Nephron progenitor cell (in vitro differentiated cells): ENCODE data around the gene HS3ST3B1.

Experiments used
- DNase-seq: peaks from one replicate; pipeline ENCODE4 v3.0.0; 2021
- H3K27ac Mint-ChIP-seq: 2 replicates; pipeline ENCODE4 v1.8.0; 2021; ENCODE audit warnings: mild to moderate bottlenecking, moderate library complexity, mixed read lengths
- H3K27me3 Mint-ChIP-seq: 2 replicates; pipeline ENCODE4 v1.8.0; 2021; ENCODE audit warnings: mild to moderate bottlenecking, low read depth, mixed read lengths; ENCODE audit not compliant: poor library complexity
- H3K36me3 Mint-ChIP-seq: 2 replicates; pipeline ENCODE4 v1.8.0; 2021; ENCODE audit warnings: low read depth, mixed read lengths
- H3K4me1 Mint-ChIP-seq: 2 replicates; pipeline ENCODE4 v1.8.0; 2021; ENCODE audit warnings: mixed read lengths
- H3K4me3 Mint-ChIP-seq: 2 replicates; pipeline ENCODE4 v1.8.0; 2021; ENCODE audit warnings: mild to moderate bottlenecking, moderate library complexity, mixed read lengths
- H3K9me3 Mint-ChIP-seq: 2 replicates; pipeline ENCODE4 v1.8.0; 2021; ENCODE audit warnings: mild to moderate bottlenecking, moderate library complexity, mixed read lengths
- TF ChIP-seq, protein P1 (sequence below): fragments of 200-600 bp; sonication (generic); IDR thresholded peaks from 2 replicates; pipeline ENCODE4 v1.5.0; 2021; ENCODE audit warnings: antibody characterized with exemption

The HS3ST3B1 gene

DNA sequence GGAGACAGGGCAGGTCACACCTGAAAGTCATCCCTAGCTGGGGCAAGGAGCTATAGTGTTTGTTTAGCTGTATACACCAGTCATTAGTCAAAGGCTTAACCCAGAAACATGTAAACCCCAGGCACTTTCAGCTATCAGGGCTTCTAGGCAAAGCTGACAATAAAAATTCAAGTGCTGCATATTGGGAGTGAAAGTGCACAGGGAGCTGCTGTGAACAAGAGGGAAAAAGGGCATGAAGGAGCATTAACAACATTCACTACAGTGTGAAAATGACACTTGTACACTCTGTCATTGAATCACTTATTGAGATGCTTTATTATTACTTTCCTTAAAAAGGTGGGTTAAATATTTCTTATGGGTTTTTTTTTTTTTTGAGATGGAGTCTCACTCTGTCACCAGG lies 92.8 kb downstream of the HS3ST3B1 start:
- peaks cover 5% of the 10 kb centered on the region for H3K4me1 Mint-ChIP-seq
- TF ChIP-seq, protein P1, sequence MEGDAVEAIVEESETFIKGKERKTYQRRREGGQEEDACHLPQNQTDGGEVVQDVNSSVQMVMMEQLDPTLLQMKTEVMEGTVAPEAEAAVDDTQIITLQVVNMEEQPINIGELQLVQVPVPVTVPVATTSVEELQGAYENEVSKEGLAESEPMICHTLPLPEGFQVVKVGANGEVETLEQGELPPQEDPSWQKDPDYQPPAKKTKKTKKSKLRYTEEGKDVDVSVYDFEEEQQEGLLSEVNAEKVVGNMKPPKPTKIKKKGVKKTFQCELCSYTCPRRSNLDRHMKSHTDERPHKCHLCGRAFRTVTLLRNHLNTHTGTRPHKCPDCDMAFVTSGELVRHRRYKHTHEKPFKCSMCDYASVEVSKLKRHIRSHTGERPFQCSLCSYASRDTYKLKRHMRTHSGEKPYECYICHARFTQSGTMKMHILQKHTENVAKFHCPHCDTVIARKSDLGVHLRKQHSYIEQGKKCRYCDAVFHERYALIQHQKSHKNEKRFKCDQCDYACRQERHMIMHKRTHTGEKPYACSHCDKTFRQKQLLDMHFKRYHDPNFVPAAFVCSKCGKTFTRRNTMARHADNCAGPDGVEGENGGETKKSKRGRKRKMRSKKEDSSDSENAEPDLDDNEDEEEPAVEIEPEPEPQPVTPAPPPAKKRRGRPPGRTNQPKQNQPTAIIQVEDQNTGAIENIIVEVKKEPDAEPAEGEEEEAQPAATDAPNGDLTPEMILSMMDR, result no peak
- peaks cover 38% of the 10 kb centered on the region for H3K9me3 Mint-ChIP-seq
- peaks cover 7% of the 10 kb centered on the region for H3K27me3 Mint-ChIP-seq
- H3K36me3 Mint-ChIP-seq, result peaks cover 20% of the 10 kb centered on the region
- no peak for DNase-seq
- H3K4me3 Mint-ChIP-seq, result no peak overlapping the region
- no peak overlapping the region for H3K27ac Mint-ChIP-seq

DNA sequence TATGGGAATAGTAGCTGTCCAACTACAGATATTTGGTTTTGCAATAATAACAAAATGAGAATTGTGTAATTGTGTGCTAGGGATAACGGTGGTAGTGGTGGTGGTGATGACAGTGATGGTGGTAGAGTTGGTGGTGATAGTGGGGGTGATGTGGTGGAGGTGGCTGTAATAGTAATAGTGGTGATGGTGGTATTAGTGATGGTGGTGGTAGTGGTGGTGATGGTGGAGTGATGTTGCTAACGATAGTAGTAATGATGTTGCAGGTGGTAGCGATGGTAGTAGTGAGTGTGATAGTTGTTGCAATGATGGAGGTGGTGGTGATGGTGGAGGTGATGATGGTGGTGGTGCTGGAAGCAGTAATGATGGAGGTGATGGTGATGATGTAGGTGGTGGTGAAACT lies 94.4 kb downstream of the HS3ST3B1 start:
- TF ChIP-seq, protein P1, result no peak
- Mint-ChIP-seq H3K9me3 (peaks cover 38% of the 10 kb centered on the region), H3K27me3 (peaks cover 7% of the 10 kb centered on the region), H3K4me1 (no peaks in the 10 kb centered on the region), H3K36me3 (peaks cover 20% of the 10 kb centered on the region), H3K27ac (no peak overlapping the region), H3K4me3 (no peak overlapping the region)
- no peak for DNase-seq

DNA sequence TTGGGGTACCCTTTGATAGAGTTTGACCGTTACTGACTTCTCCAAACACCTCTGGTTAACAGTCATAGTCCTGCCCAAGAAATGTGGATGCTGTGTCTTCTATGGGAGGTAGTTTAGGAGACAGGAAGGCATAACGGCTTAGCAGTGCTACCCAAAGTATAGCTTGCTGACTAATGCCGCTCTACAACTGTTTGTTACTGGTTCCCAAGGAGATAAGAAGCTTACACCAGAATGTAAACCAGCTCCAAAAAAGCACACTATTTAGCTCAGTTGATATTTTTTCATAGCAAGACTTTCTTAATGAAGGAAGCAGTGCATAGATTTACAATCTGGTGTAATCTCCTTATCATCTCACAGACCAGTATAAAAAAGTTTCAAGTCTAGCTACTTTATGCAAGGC lies 95.7 kb downstream of the HS3ST3B1 start:
- H3K4me3 Mint-ChIP-seq, result no peak overlapping the region
- H3K27ac Mint-ChIP-seq, result no peak overlapping the region
- H3K36me3 Mint-ChIP-seq, result peaks cover 14% of the 10 kb centered on the region
- TF ChIP-seq, protein P1, result no peak
- no peak for DNase-seq
- H3K4me1 Mint-ChIP-seq, result no peaks in the 10 kb centered on the region
- peaks cover 34% of the 10 kb centered on the region for H3K9me3 Mint-ChIP-seq
- peaks cover 5% of the 10 kb centered on the region for H3K27me3 Mint-ChIP-seq

DNA sequence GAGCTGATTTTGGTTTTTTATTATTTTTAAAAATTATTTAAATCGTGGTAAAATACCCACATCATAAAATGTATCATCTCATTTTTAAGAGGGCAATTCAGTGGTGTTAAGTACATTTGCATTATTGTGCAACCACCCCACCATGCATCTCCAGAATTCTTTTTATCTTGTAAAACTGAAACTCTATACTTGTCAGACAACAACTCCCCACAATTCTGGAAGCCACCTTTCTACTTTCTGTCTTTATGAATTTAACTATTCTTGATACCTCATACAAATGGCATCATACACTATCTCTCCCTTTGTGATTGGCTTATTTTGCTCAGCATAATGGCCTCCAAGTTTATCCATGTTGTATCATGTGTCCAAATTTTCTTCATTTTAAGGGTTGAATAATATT lies 97.9 kb downstream of the HS3ST3B1 start:
- H3K4me3 Mint-ChIP-seq, result no peak overlapping the region
- H3K9me3 Mint-ChIP-seq, result peaks cover 36% of the 10 kb centered on the region
- TF ChIP-seq, protein P1, result no peak
- H3K27ac Mint-ChIP-seq, result no peak overlapping the region
- no peak for DNase-seq
- no peaks in the 10 kb centered on the region for H3K4me1 Mint-ChIP-seq
- H3K27me3 Mint-ChIP-seq, result peaks cover under 1% of the 10 kb centered on the region
- peaks cover 16% of the 10 kb centered on the region for H3K36me3 Mint-ChIP-seq
